Spleen (tissue), 11 donors: ENCODE measurements around the gene UQCR11. TPM values are rescaled to one million over a fixed set of nuclear protein-coding genes. Genes with fewer than 3 reads are reported as not detected.
A peak's percentile ranks its signal among the peaks of the same experiment; 100 is the strongest.

Experiments
- DNase-seq: peaks from one replicate; pipeline ENCODE4 v3.0.0-alpha.2; 2020
- H3K27ac ChIP-seq, 8 donors: fragments of 200-600 bp; sonication (generic) in 7 of 8; 1 replicate in 4 of 8; 2 replicates in 4 of 8; pipeline versions ENCODE4 v1.5.0 to v1.8.0; 2016 to 2021; ENCODE audit warnings: inconsistent platforms in 4 of 8, mild to moderate bottlenecking in 4 of 8, moderate library complexity in 1 of 8
- H3K27me3 ChIP-seq, 7 donors: fragments of 200-600 bp; sonication (generic) in 6 of 7; replicated peaks in 1 of 7; 1 replicate in 4 of 7; 2 replicates in 3 of 7; pipeline versions ENCODE4 v1.5.0 to v1.8.0; 2016 to 2021; ENCODE audit warnings: inconsistent platforms in 3 of 7, mild to moderate bottlenecking in 1 of 7
- H3K36me3 ChIP-seq, 6 donors: fragments of 200-600 bp; sonication (generic) in 5 of 6; 1 replicate in 4 of 6; 2 replicates in 2 of 6; pipeline versions ENCODE4 v1.5.0 to v1.8.0; 2016 to 2021; ENCODE audit warnings: inconsistent platforms in 2 of 6
- H3K4me1 ChIP-seq, 6 donors: fragments of 200-600 bp; sonication (generic) in 5 of 6; 1 replicate in 3 of 6; 2 replicates in 3 of 6; pipeline versions ENCODE4 v1.5.0 to v1.8.0; 2016 to 2021; ENCODE audit warnings: inconsistent platforms in 3 of 6
- H3K4me3 ChIP-seq, 8 donors: fragments of 200-600 bp; sonication (generic) in 7 of 8; 1 replicate in 4 of 8; 2 replicates in 4 of 8; pipeline versions ENCODE4 v1.5.0 to v1.8.0; 2016 to 2021; ENCODE audit warnings: inconsistent platforms in 4 of 8, mild to moderate bottlenecking in 4 of 8, moderate library complexity in 2 of 8
- H3K9me3 ChIP-seq, 8 donors: fragments of 200-600 bp; sonication (generic) in 7 of 8; 1 replicate in 4 of 8; 2 replicates in 4 of 8; pipeline versions ENCODE4 v1.5.0 to v1.8.0; 2016 to 2021; ENCODE audit warnings: inconsistent platforms in 4 of 8
- CTCF ChIP-seq, 11 experiments: fragments of 200-600 bp in 7 of 11; fragments of 450-650 bp in 4 of 11; sonication (generic) in 4 of 11; IDR thresholded peaks in 8 of 11; conservative IDR thresholded peaks in 3 of 11; 1 replicate in 7 of 11; 2 replicates in 4 of 11; pipeline versions ENCODE4 v1.4.0 to v1.8.0; 2016 to 2021; ENCODE audit warnings: antibody characterized with exemption in 11 of 11, inconsistent platforms in 4 of 11, mild to moderate bottlenecking in 1 of 11
- POLR2A ChIP-seq, 3 donors: fragments of 450-650 bp; IDR thresholded peaks; one replicate each; pipeline ENCODE4 v1.5.1; 2017; ENCODE audit warnings: antibody characterized with exemption in 3 of 3, mild to moderate bottlenecking in 1 of 3
- POLR2AphosphoS5 ChIP-seq, 3 donors: sonication (generic); formaldehyde crosslinking; IDR thresholded peaks; one replicate each; pipeline ENCODE4 v1.5.1; 2017; ENCODE audit warnings: antibody characterized with exemption in 3 of 3
- WGBS, 5 donors: extraction: QIAGEN DNeasy Blood & Tissue Kit in 3 of 5; methylation state at CpG; one replicate each; pipeline versions ENCODE4 v1.1.5 to v1.1.7; 2013 to 2018; 5-methylcytosine and 5-hydroxymethylcytosine counted together
- intact Hi-C: fragments of 100-400 bp; cut with DNase I; formaldehyde crosslinking; loops from one replicate; pipeline ENCODE4 v1.15.0; 2023; ENCODE audit warnings: low total_unique reads
- polyA plus RNA-seq, 3 donors: library from polyadenylated mRNA; stranded (reverse); fragments of 200-250 nt; gene quantifications; one replicate each; pipeline ENCODE4 v1.2.1, GENCODE V29; 2013
- total RNA-seq, 7 donors: library from RNA; depleted of rRNA in 3 of 7; stranded (reverse); fragments of >200 nt in 3 of 7; fragmentation: NEBNext Ultra II Directional in 4 of 7; extraction: Animal tissue kit (Norgen Biotek cat#: 25700) in 4 of 7; gene quantifications; one replicate each; pipeline versions ENCODE4 v1.1.0 to v1.2.1, GENCODE V29; 2016 to 2021
- donor health status: healthy with polysubstance abuse.
- donor health status: DM: no; HTN: no; CAD: no; lungs with moderate emphysema.
- donor health status: DM: no; HTN: no; CAD: no.
- donor health status: Bipolar disorder and iron deficiency.
- donor health status: healthy.
- donor health status: DM: no; HTN: no; CAD: no.
- donor health status: DM: yes; HTN: yes; CAD: no.

The UQCR11 gene
- total and polyA plus RNA-seq, 10 donors: 40.9 to 165 (median 137) TPM

GRCh38 chr19:1577090-1577928 lies 28.0 kb downstream of the UQCR11 start:
- WGBS, 5 donors: 89 to 97% (median 90%) methylated on average over 28 to 41 of the region's 41 CpGs
- no peak for TF ChIP-seq CTCF (IDR thresholded peaks at IDR 0.05 in 8 of 11, conservative IDR thresholded peaks at IDR 0.05 in 3 of 11)
- TF ChIP-seq POLR2A (IDR thresholded peaks at IDR 0.05): no peak
- TF ChIP-seq POLR2AphosphoS5 (IDR thresholded peaks at IDR 0.05): peak in 1 of 3 donors; percentile 42
- intact Hi-C loops: no loop called here
- no peaks in the 10 kb centered on the region for H3K27me3 ChIP-seq
- H3K9me3 ChIP-seq: no peaks in the 10 kb centered on the region
- H3K4me3 ChIP-seq: no peak overlapping the region
- peaks cover 0 to 15% (median 8%) of the 10 kb centered on the region in 6 donors for H3K4me1 ChIP-seq
- H3K27ac ChIP-seq: no peak overlapping the region
- peaks cover 0 to 65% (median 54%) of the 10 kb centered on the region in 6 donors for H3K36me3 ChIP-seq
- no peak for DNase-seq

DNA sequence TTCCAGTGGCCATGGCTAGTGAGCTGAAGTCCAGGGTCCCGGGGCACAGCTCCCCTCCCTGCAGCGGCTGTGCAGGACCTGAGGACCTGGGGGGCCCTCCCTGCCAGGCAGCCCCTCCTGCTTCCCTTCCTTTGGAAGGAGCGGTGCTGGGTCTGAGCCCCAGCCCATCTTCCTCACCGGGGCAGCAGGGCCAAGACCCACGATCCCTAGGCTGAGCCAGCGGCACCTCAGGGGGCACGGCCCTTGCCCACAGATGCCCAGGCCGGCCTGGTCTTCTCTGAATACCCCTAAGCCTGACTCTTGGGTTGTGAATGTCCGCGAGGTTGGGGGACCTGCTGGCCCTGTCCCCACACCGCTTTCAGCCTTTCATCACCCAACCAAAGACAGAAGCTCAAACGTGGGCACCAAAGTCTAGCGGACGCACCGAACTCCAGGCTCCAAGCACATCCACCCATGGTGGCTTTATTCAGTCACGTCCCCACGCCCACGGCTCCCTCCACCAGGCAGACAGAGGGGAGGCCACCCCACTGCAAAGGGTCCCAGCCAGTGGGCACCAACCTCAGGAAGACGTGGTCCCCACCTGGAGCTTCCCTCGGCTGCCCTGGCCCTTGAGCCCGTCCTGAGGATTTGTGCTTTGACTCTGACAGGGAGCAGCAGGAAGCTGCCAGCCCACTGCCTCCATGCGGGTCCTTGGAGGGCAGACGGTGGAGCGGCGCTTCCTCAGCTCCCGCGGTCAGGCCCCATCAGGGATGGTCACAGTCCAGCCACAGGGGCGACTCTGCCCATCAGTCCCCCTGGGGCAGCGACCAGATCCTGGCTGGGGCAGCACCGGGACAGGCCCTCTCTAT lies 28.8 kb downstream of the UQCR11 start:
- intact Hi-C loops: no loop called here
- Histone ChIP-seq H3K27me3 (no peaks in the 10 kb centered on the region), H3K9me3 (no peaks in the 10 kb centered on the region), H3K27ac (no peak overlapping the region), H3K4me1 (peaks cover 0 to 15% (median 8%) of the 10 kb centered on the region in 6 donors), H3K36me3 (peaks cover 0 to 57% (median 46%) of the 10 kb centered on the region in 6 donors), H3K4me3 (no peak overlapping the region)
- TF ChIP-seq CTCF (IDR thresholded peaks at IDR 0.05 in 8 of 11, conservative IDR thresholded peaks at IDR 0.05 in 3 of 11) (no peak), POLR2AphosphoS5 (IDR thresholded peaks at IDR 0.05) (peak in 1 of 3 donors; percentile 41)
- no peak for DNase-seq
- WGBS, 5 donors: 89 to 92% (median 91%) methylated on average over 22 to 30 of the region's 30 CpGs

GRCh38 chr19:1575323-1576241 lies 29.7 kb downstream of the UQCR11 start:
- H3K36me3 ChIP-seq: peaks cover 0 to 48% (median 37%) of the 10 kb centered on the region in 6 donors
- WGBS, 5 donors: 84 to 88% (median 87%) methylated on average over 19 to 22 of the region's 22 CpGs
- no peak for DNase-seq

More at GRCh38 chr19:1575323-1576241, 29.7 kb downstream of the UQCR11 start:
- Histone ChIP-seq H3K4me1 (peaks cover 0 to 12% (median 5%) of the 10 kb centered on the region in 6 donors), H3K27ac (no peak overlapping the region), H3K4me3 (no peak overlapping the region), H3K27me3 (no peaks in the 10 kb centered on the region), H3K9me3 (no peaks in the 10 kb centered on the region)
- intact Hi-C loops: no loop called here
- no peak for TF ChIP-seq POLR2AphosphoS5 (IDR thresholded peaks at IDR 0.05)
- no peak for TF ChIP-seq CTCF (IDR thresholded peaks at IDR 0.05 in 8 of 11, conservative IDR thresholded peaks at IDR 0.05 in 3 of 11)
- TF ChIP-seq POLR2A (IDR thresholded peaks at IDR 0.05): no peak
